ENCODE data around the gene RBP3. TPM values are rescaled to one million over a fixed set of nuclear protein-coding genes. Genes with fewer than 3 reads are reported as not detected.

RBP3 gene
- total RNA-seq, 1 donor from 2014 or later: not detected

DNA sequence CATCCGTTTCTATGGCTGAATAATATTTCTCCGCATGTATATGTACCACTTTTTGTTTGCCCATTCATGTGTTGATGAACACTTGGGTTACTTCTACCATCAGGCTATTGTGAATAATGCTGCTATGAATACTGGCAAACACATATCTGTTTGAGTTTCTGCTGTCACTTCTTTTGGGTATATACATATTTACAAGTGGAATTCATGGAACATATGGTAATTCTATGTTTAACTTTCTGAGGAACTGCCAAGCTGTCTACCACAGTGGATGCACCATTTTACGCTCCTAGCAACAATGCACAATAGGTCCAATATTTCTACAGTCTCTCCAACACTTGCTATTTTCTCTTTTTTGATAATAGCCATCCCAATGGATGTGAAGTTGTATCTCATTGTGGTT is 41.5 kb downstream of the RBP3 start:
- Mint-ChIP-seq H3K4me3 (no peak overlapping the region), H3K9me3 (no peaks in the 10 kb centered on the region), H3K4me1 (peaks cover 5% of the 10 kb centered on the region), H3K36me3 (ENCODE audit: low read depth) (no peaks in the 10 kb centered on the region), H3K27ac (ENCODE audit: unreplicated experiment) (no peak overlapping the region), H3K27me3 (ENCODE audit: low read depth) (peaks cover 21% of the 10 kb centered on the region)
- no peak for DNase-seq (ENCODE audit: low read depth, low spot score)
- TF ChIP-seq, protein P1, sequence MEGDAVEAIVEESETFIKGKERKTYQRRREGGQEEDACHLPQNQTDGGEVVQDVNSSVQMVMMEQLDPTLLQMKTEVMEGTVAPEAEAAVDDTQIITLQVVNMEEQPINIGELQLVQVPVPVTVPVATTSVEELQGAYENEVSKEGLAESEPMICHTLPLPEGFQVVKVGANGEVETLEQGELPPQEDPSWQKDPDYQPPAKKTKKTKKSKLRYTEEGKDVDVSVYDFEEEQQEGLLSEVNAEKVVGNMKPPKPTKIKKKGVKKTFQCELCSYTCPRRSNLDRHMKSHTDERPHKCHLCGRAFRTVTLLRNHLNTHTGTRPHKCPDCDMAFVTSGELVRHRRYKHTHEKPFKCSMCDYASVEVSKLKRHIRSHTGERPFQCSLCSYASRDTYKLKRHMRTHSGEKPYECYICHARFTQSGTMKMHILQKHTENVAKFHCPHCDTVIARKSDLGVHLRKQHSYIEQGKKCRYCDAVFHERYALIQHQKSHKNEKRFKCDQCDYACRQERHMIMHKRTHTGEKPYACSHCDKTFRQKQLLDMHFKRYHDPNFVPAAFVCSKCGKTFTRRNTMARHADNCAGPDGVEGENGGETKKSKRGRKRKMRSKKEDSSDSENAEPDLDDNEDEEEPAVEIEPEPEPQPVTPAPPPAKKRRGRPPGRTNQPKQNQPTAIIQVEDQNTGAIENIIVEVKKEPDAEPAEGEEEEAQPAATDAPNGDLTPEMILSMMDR (conservative IDR thresholded peaks at IDR 0.05): no peak

DNA sequence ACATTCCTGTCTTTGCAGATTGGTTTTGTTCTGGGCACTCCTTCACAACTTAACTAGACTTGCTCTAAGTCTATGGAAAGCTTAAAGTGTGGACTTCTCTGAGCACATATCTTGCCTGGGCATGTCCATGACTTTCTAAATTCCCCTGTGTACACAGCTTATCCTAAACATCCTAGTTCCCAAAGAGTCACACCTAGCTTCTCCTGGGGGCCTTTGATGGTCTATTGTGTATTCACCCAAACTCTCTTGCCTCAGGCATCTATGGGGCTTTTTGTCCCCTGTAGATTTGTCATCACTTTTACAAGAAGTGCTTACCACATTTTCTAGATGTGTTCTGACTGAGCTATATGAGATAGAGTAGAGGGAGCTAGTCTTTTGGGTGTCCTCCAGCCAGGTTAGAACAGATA is 48.2 kb downstream of the RBP3 start:
- peaks cover 6% of the 10 kb centered on the region for H3K4me1 Mint-ChIP-seq
- peaks cover 3% of the 10 kb centered on the region for H3K9me3 Mint-ChIP-seq
- peaks cover 7% of the 10 kb centered on the region for H3K27me3 Mint-ChIP-seq (ENCODE audit: low read depth)
- no peak for DNase-seq (ENCODE audit: low read depth, low spot score)
- no peaks in the 10 kb centered on the region for H3K36me3 Mint-ChIP-seq (ENCODE audit: low read depth)
- no peak overlapping the region for H3K4me3 Mint-ChIP-seq
- H3K27ac Mint-ChIP-seq (ENCODE audit: unreplicated experiment): no peak overlapping the region
- TF ChIP-seq, protein P1 (conservative IDR thresholded peaks at IDR 0.05): no peak

DNA sequence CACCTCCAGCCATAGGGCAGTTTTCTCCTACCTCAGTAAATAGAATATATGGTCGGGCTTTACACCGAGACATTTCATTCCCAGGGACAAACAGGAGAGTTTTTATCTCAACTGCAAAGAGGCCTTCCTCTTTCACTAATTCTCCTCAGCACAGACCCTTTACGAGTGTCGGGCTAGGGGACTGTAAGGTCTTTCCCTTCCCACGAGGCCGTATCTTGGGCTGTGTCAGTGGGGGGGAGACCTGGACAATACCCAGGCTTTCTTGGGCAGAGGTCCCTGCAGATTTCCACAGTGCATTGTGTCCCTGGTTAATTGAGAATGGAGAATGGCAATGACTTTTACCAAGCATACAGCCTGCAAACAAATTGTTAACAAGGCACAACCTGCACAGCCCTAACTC is 49.1 kb downstream of the RBP3 start:
- peaks cover 10% of the 10 kb centered on the region for H3K4me1 Mint-ChIP-seq
- H3K36me3 Mint-ChIP-seq (ENCODE audit: low read depth): no peaks in the 10 kb centered on the region
- peaks cover 3% of the 10 kb centered on the region for H3K9me3 Mint-ChIP-seq
- H3K27ac Mint-ChIP-seq (ENCODE audit: unreplicated experiment): no peak overlapping the region
- H3K4me3 Mint-ChIP-seq: no peak overlapping the region
- TF ChIP-seq, protein P1 (conservative IDR thresholded peaks at IDR 0.05): no peak
- peaks cover 7% of the 10 kb centered on the region for H3K27me3 Mint-ChIP-seq (ENCODE audit: low read depth)
- no peak for DNase-seq (ENCODE audit: low read depth, low spot score)

DNA sequence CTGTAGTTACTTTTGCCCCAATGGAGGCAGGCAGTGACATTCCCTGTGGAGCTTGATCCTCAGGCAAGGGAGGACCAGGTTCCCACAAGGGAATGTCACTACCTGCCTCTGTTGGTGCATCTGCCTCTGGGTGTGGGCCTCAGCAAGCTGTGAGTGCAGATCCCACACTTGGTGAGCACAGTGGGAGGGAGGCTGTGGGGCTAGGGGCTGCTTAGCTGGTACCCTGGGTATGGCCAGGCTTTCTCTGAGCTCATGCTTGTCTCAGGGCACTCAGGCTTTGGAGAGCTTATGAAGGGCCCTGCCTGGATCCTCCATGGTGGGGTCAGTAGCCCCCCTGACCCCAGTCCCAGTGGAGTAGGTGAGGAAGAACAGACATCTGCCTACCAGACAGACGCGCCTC is 52.1 kb downstream of the RBP3 start:
- TF ChIP-seq, protein P1 (conservative IDR thresholded peaks at IDR 0.05): no peak
- peaks cover 3% of the 10 kb centered on the region for H3K9me3 Mint-ChIP-seq
- H3K36me3 Mint-ChIP-seq (ENCODE audit: low read depth): no peaks in the 10 kb centered on the region
- no peaks in the 10 kb centered on the region for H3K27me3 Mint-ChIP-seq (ENCODE audit: low read depth)
- no peak overlapping the region for H3K27ac Mint-ChIP-seq (ENCODE audit: unreplicated experiment)
- H3K4me1 Mint-ChIP-seq: peaks cover 22% of the 10 kb centered on the region
- H3K4me3 Mint-ChIP-seq: no peak overlapping the region
- no peak for DNase-seq (ENCODE audit: low read depth, low spot score)

DNA sequence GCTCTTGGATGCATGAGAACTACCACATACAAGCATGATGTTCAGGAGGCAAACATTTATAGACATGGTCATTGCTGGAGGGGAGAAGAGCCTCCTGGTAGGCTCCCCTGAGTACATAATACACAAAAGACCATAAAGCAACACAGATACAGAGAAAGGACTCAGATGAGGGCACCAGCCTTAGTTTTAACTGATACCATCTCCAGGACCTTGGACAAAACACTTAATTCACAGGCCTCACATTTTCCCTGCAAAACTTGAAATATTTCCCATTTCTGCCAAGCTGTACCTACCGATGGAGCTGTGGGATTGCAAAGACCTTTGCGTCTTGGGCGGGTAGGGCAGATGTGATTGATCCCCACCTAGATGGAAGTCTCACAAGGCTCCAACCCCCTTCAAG is 52.6 kb downstream of the RBP3 start:
- TF ChIP-seq, protein P1 (conservative IDR thresholded peaks at IDR 0.05): no peak
- Mint-ChIP-seq H3K9me3 (peaks cover 3% of the 10 kb centered on the region), H3K27ac (ENCODE audit: unreplicated experiment) (peak overlapping the region; percentile 35), H3K36me3 (ENCODE audit: low read depth) (no peaks in the 10 kb centered on the region), H3K4me1 (peaks cover 22% of the 10 kb centered on the region), H3K4me3 (no peak overlapping the region), H3K27me3 (ENCODE audit: low read depth) (no peaks in the 10 kb centered on the region)
- no peak for DNase-seq (ENCODE audit: low read depth, low spot score)

DNA sequence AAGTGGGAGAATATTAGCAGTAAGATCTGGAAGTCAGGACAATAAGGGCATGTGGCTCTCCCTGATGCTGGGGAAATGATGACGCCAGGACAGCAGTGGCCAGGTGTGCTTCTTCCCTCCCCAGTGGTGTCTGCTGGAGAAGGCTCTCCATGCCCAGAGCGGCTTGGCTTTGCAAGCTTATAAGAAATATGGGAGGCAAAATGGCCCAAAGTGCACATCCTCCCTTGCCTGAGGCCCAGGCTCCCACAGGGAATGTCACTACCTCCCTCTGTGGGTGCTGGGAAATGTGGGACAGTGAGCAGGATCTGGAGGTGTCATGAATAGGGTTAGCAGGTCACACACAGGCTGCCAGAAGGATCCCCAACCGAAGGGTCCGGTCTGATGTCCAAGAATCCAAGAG is 53.0 kb downstream of the RBP3 start:
- Mint-ChIP-seq H3K27me3 (ENCODE audit: low read depth) (no peaks in the 10 kb centered on the region), H3K27ac (ENCODE audit: unreplicated experiment) (peak overlapping the region; percentile 35), H3K4me1 (peaks cover 22% of the 10 kb centered on the region), H3K9me3 (peaks cover 3% of the 10 kb centered on the region), H3K4me3 (no peak overlapping the region), H3K36me3 (ENCODE audit: low read depth) (no peaks in the 10 kb centered on the region)
- TF ChIP-seq, protein P1 (conservative IDR thresholded peaks at IDR 0.05): no peak
- no peak for DNase-seq (ENCODE audit: low read depth, low spot score)
